ENCODE measurements around the gene RNF112.

DNA sequence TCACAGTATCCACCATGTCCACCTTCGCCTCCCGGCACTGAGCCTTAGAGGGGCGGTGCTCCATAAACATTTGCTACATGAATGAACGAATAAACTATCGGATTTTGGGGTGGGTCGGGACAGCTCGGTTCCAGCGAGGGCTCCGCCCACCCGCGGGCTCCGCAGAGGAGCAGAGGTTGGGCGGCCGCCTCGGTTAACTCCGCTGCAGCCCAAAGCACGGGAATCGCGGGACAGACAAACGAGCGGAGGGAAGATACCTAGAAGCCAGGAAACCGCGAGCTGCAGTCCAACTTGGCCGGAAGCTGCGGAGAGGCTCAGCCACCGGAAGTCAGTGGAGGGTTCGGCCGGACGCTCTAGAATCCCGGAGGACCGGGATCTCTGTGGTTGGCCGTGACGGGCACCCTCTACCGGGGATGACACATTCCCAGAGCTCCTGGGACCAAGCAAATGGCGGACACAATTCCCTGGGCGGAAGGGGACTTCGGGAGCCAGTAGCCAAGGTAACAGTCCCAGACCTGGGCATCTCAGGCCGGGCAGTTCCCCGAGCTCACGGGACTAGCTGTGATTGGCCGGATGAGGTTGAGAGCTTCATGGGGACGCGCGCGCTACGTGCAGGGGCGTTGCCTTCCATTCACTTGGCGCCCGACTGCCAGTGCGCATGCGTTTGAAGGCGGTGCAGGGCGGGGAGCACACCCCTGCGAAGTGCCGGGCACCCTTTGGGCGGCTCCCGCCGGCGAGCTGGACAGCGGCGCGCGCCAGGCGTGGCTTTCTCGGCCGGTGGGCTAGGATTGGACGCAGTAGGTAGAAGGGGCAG lies 33.2 kb upstream of the RNF112 start:
- TF ChIP-seq POLR2AphosphoS5 (IDR thresholded peaks at IDR 0.05; ENCODE audit: low read depth, low read length) (peak; percentile 80), POLR2A (IDR thresholded peaks at IDR 0.05; ENCODE audit: low read depth, low read length) (peak; percentile 84)

All from GM12892 (cell line).